HG02678 (cell line): ENCODE measurements around the gene IFTAP.

Experiments
- ATAC-seq: cut with Tn5 transposase; IDR thresholded peaks from one replicate; pipeline ENCODE4 v1.9.1; 2021; ENCODE audit warnings: mild to moderate bottlenecking, moderate library complexity; ENCODE audit not compliant: unreplicated experiment

IFTAP gene

GRCh38 chr11:36703055-36703404, 108.7 kb downstream of the IFTAP start:
- peak; percentile 49 for ATAC-seq
